Measurements from ENCODE around the gene PHLDB1. TPM values are rescaled to one million over a fixed set of nuclear protein-coding genes. Genes with fewer than 3 reads are reported as not detected.

PHLDB1 gene
- polyA plus RNA-seq, 12 donors = 64.0 to 97.0 (median 77.5) TPM; not detected in 1

GRCh38 chr11:118636569-118637290 lies 29.3 kb downstream of the PHLDB1 start:
- no peak for DNase-seq

DNA sequence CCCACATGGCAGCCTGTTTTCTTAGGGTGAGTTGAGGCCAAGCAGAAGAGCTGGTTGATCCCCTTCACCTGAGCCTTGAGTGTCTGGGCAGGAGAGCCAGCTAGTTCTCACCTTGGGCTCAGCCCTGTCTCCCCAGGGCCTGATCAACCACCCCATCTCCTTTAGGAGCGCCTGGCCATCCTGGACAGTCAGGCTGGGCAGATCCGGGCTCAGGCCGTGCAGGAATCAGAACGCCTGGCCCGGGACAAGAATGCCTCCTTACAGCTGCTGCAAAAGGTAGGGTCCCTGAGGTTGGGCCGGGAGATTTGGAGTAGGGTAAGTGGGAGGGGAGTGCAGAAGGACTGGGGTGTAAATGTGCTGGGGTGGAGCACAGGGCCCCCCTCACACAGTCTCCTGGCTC lies 31.3 kb downstream of the PHLDB1 start:
- DNase-seq = no peak

- DNase-seq = no peak
Measured at GRCh38 chr11:118639899-118640298, 32.5 kb downstream of the PHLDB1 start.

DNA sequence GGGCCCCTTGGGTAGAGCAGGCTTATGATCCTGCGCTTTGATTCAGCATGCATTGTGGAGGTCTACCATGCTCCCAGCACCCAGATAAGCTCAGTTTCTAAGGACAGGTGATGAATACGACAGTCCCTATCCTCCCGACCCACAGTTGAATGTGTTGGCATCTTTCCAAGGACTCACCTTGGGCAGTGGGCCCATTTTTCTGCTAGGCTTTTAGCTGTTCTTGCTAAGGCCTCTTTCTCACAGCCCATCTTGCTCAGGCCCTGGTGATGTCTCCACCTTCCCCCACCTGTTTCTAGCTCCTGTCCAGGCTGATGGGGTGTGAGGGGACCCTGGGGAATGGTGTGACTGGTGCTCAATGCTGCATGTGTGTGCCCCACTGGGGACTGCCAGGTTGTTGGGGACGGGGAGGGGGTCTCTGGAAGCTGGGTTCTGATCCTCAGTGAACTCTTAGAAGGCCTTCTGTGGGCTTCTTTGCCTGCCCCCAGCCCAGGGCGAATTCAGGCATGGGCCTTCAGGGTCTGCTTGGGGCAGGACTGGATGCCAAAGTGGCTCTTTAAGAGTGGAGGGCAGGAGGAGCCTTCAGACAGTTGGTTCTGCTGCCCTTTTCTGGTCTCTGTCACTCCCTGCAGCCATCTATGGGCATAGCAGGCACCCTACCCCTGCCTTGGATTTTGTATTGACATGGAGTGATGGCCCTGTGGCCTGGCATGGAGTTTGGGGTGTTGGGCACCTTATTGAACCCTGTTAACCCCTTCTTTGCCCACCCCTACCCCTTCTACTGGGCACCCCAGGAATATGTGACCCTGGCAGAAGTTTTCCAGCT lies 33.1 kb downstream of the PHLDB1 start:
- no peak for DNase-seq

GRCh38 chr11:118641397-118642019 lies 34.1 kb downstream of the PHLDB1 start:
- DNase-seq = no peak

- DNase-seq = no peak
Measured at GRCh38 chr11:118643142-118643994, 36.0 kb downstream of the PHLDB1 start.

GRCh38 chr11:118643995-118644345 lies 36.6 kb downstream of the PHLDB1 start:
- DNase-seq = no peak

GRCh38 chr11:118644496-118644895 lies 37.1 kb downstream of the PHLDB1 start:
- DNase-seq = no peak

GRCh38 chr11:118645066-118645715 lies 37.8 kb downstream of the PHLDB1 start:
- DNase-seq = no peak

DNA sequence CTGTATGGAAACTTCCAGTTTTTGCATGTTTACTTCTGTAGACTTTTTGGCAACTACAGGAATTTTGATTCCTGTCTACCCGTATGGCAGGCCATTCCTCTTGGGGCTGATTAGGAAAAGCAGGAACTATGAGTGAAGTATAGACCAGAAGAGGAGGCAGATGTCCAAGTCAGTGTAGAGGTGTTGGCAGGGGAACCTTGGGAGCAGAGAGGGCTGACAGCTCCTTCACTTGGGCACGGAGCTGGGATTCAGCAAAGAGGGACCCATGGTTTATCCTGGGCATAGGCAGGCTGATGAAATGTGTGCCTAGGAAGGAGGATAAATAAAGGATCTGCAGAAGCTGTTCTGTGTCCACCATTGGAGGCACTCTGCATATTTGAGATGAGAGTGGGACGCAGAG lies 39.0 kb downstream of the PHLDB1 start:
- DNase-seq = no peak

- no peak for DNase-seq
Measured at GRCh38 chr11:118648291-118648690, 40.9 kb downstream of the PHLDB1 start.

DNA sequence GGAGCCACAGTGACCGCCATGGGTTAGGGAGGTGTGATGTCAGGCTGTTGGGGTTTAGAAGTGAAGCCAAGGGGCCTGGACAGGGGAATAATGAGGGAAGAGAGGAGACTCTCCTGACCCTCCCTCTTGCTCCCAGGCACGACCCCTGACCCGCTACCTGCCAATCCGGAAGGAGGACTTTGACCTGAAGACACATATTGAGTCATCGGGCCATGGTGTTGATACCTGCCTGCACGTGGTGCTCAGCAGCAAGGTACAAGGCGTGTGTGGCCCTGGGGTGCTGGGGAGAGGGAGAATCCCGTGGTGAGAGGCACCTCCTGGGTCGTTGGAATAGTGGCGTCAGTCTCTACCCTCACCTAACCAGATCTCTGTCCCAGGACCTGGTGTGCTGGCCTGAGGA lies 42.5 kb downstream of the PHLDB1 start:
- DNase-seq = no peak

GRCh38 chr11:118650366-118650765 lies 43.0 kb downstream of the PHLDB1 start:
- no peak for DNase-seq

DNA sequence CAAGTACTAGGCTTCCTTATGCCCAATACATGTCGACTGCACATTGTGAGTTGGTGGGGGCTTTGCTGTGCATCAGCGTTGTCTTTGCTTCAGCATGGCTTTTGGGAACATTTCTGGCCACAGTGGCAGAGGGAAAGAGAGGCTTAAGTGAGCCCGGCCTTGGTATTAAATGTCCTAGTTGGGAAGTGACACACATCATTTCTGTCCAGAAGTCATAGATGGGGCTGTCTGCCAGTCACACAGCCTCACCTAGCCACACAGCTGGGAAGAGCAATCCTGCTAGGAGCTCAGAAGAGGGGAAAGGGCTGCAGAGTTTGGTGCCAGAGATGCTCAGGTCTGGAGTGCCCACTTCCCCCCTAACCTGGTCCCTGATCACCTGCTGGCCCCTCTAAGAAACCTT lies 44.4 kb downstream of the PHLDB1 start:
- no peak for DNase-seq

DNA sequence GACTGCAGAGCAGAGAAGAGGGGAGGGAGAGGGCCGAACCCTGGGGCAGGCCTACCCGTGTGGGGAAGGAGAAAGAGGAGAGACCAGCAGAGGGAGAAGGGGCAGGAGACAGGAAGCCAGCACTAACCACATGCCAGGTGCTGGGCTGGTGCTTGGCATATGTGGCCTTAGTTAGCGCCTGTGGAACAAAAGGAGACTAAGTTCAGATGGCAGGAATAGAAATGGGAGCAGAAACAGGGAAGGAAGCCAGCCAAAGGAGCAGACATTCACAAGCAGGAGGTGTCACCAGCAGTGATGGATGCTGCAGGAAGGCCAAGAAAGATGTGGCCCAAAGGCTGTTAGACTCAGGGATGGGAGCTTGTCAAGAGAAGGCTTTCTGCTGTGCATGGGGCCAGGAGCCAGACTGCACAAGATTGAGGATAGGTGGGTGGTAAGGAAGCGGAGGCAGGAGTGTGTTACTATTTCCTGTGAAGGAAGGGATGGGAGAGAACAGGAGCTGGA lies 45.3 kb downstream of the PHLDB1 start:
- no peak for DNase-seq

DNA sequence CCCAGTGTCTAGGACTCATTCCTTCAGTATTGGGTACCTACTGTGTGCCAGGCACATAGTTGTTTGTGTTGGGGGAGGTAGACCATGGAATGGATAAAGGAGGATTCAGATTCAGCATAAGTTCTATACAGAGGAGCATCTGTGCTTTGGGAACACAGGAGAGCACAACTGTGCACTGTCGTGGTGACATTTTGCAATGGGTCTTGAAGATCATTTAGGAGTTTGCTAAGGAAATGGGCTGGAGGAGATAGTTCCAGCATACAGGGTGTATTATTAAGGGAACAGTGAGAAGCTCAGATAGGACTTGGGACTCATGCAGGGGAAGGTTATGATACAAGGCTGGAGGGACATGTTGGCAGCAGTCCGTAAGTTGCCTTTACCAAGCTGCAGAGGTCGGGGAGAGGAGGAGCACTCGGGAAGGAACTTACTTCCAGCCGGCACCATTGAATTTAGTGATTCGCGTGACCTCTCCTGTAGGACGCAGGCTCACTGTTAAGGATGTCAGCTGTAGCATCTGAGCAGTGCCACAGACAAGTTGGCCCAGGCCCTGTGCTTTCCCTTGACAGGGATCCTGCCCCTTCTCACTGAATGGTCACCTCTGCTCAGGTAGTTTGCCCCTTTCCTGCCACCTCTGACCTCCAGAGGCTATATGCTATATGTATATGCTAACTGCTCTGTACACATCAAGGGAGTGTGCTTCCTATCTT lies 46.4 kb downstream of the PHLDB1 start:
- DNase-seq = no peak

DNA sequence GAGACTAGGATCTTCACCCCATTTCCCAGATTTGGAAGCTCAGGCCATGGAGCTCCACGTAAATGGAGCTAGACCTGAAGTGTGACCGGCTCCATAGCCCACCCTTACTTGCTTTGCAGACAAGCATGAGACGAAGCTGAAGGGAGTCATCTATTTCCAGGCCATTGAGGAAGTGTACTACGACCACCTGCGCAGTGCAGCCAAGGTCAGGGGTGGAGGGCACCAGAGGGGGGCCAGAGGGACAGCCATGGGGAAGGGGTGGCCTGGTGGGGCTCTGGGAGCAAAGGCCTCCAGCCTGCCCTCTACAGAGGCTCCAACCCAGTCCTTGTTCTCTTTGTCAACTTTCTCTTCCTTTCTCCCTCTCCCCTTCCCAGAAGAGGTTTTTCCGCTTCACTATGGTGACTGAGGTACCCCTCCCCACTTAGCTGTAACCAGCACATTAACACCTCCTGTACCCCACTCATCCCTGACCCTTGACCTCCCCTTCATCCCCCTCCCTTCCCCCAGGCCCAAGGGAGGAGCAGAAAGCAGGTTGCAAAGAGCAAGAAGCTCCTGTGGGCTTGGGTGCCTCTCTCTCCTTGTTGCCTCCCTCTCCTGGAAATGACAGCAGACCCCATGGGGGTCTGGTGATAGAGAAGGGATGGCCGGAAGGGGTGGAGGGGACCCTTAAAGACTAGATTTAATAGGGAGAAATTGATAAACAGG lies 48.2 kb downstream of the PHLDB1 start:
- no peak for DNase-seq

- no peak for DNase-seq
Measured at GRCh38 chr11:118656563-118657165, 49.2 kb downstream of the PHLDB1 start.

DNA sequence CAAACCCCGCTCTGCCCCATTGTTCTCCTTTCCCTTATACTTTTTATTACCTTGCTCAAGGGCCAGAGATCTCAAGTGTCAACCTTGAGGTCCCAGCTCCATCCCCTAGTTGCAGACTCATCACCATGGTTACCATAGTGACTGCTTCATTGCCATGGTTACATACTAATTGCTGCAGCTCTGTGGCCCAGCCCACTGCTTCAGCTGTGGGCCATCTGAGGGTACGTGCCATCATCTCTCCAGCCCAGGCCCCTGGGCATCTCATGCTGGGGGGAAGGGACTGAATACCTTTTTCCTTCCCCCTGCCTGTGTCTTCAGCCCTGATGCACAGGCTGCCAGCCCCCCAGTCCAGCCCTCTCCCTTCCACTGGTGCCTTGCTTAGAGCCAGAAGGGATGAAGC lies 49.8 kb downstream of the PHLDB1 start:
- DNase-seq = no peak
